Endothelial cell of umbilical vein (primary cell): ENCODE results near the gene C1orf94. TPM values are rescaled to one million over a fixed set of nuclear protein-coding genes. Genes with fewer than 3 reads are reported as not detected.

Experiments
- BruUV-seq: library from RNA; stranded (reverse); fragments of 400-500 nt; replicated peaks from 2 replicates; lab custom pipeline; 2021; lab: Mats Ljungman, UMichigan
- CTCF ChIA-PET: fragments of 300-600, 350-600 bp; sonication (Branson Sonifier 250); formaldehyde crosslinking; loops from one replicate; lab custom pipeline; 2021; ENCODE audit warnings: antibody characterized with exemption, inconsistent platforms; lab: Charles Lee
- POLR2A ChIA-PET: fragments of 300-600, 350-600 bp; sonication (Branson Sonifier 250); formaldehyde crosslinking; loops from one replicate; lab custom pipeline; 2021; ENCODE audit warnings: antibody characterized with exemption, inconsistent platforms; lab: Charles Lee
- DNase-seq: peaks from one replicate; pipeline ENCODE4 v3.0.0-alpha.2; 2011; ENCODE audit warnings: low read depth, low spot score
- FAIRE-seq: peaks from 2 replicates; lab custom pipeline; 2011; peaks lifted over from hg19 to GRCh38; lab: Jason Lieb, UNC
- H2AFZ ChIP-seq: 2 replicates; pipeline ENCODE4 v1.6.0; 2012; ENCODE audit warnings: low read depth, low read length, control low read depth, inconsistent platforms
- H3K27ac ChIP-seq: 2 replicates; pipeline ENCODE4 v1.5.1; 2011; ENCODE audit warnings: low read depth, mild to moderate bottlenecking, control low read depth, low read length, moderate library complexity; ENCODE audit not compliant: insufficient read depth
- H3K27me3 ChIP-seq, 2 experiments: 2 replicates each; pipeline versions ENCODE4 v1.6.0 to v1.6.1; 2011; ENCODE audit warnings: low read length in 2 of 2, mixed read lengths in 1 of 2; ENCODE audit not compliant: control insufficient read depth in 2 of 2, insufficient read depth in 2 of 2
- H3K36me3 ChIP-seq, 2 experiments: 2 replicates in 1 of 2; 3 replicates in 1 of 2; pipeline ENCODE4 v1.5.1; 2011; ENCODE audit warnings: low read length in 2 of 2, mild to moderate bottlenecking in 1 of 2, moderate library complexity in 1 of 2; ENCODE audit not compliant: control insufficient read depth in 2 of 2, insufficient read depth in 2 of 2; ENCODE audit errors: extremely low read depth in 1 of 2
- H3K4me1 ChIP-seq: 3 replicates; pipeline ENCODE4 v1.5.1; 2011; ENCODE audit warnings: mild to moderate bottlenecking, low read length; ENCODE audit not compliant: control insufficient read depth, insufficient read depth; ENCODE audit errors: extremely low read depth
- H3K4me2 ChIP-seq: 2 replicates; pipeline ENCODE4 v1.6.1; 2011; ENCODE audit warnings: low read length, control low read depth, mixed read lengths; ENCODE audit not compliant: insufficient read depth
- H3K4me3 ChIP-seq, 3 experiments: fragments of 200-600 bp in 1 of 3; sonication (generic), shearing (Covaris generic) in 1 of 3; replicated peaks in 1 of 3; 2 replicates each; pipeline ENCODE4 v1.5.1; 2011 to 2016; ENCODE audit warnings: control low read depth in 3 of 3, low read length in 3 of 3, mild to moderate bottlenecking in 2 of 3, inconsistent platforms in 1 of 3, low read depth in 1 of 3, moderate library complexity in 1 of 3; ENCODE audit not compliant: insufficient read depth in 1 of 3
- H3K79me2 ChIP-seq: 2 replicates; pipeline ENCODE4 v1.6.0; 2012; ENCODE audit warnings: low read length, inconsistent platforms; ENCODE audit not compliant: control insufficient read depth, insufficient read depth
- H3K9ac ChIP-seq: replicated peaks from 2 replicates; pipeline ENCODE3; 2011; ENCODE audit warnings: low read length, control low read depth; ENCODE audit not compliant: insufficient read depth; ENCODE audit errors: extremely low read depth
- H3K9me1 ChIP-seq: replicated peaks from 3 replicates; pipeline ENCODE4 v1.6.0; 2011; ENCODE audit warnings: mild to moderate bottlenecking, low read length; ENCODE audit not compliant: control insufficient read depth, insufficient read depth; ENCODE audit errors: extremely low read depth
- H3K9me3 ChIP-seq: replicated peaks from 2 replicates; pipeline ENCODE4 v1.5.1; 2012; ENCODE audit warnings: low read length, inconsistent platforms; ENCODE audit not compliant: control insufficient read depth, insufficient read depth
- H4K20me1 ChIP-seq: replicated peaks from 2 replicates; pipeline ENCODE3; 2011; ENCODE audit warnings: mild to moderate bottlenecking, low read length; ENCODE audit not compliant: control insufficient read depth, insufficient read depth; ENCODE audit errors: extremely low read depth
- CTCF ChIP-seq, 2 donors: IDR thresholded peaks; 1 replicate in 1 of 2; 2 replicates in 1 of 2; pipeline ENCODE4 v1.5.1; 2011; ENCODE audit warnings: low read length in 2 of 2, mild to moderate bottlenecking in 2 of 2, moderate library complexity in 2 of 2, control low read depth in 1 of 2, inconsistent platforms in 1 of 2, low read depth in 1 of 2; ENCODE audit not compliant: insufficient read depth in 1 of 2; ENCODE audit errors: extremely low read depth in 1 of 2
- EZH2 ChIP-seq: IDR thresholded peaks from 2 replicates; pipeline ENCODE4 v1.6.1; 2012; ENCODE audit warnings: borderline replicate concordance, low read depth, mild to moderate bottlenecking, moderate library complexity, low read length, inconsistent platforms; ENCODE audit not compliant: severe bottlenecking
- FOS ChIP-seq: IDR thresholded peaks from 2 replicates; pipeline ENCODE4 v1.6.1; 2011; ENCODE audit warnings: mild to moderate bottlenecking, low read length, moderate library complexity, borderline replicate concordance; ENCODE audit not compliant: insufficient read depth
- GATA2 ChIP-seq: IDR thresholded peaks from 2 replicates; pipeline ENCODE4 v1.7.0; 2011; ENCODE audit warnings: low read depth, mild to moderate bottlenecking, moderate library complexity, mixed read lengths, low read length; ENCODE audit not compliant: insufficient read length, insufficient read depth
- JUN ChIP-seq: IDR thresholded peaks from 2 replicates; pipeline ENCODE4 v1.6.1; 2011; ENCODE audit warnings: borderline replicate concordance, low read depth; ENCODE audit not compliant: insufficient read length, insufficient read depth
- MAX ChIP-seq: IDR thresholded peaks from 2 replicates; pipeline ENCODE4 v1.6.1; 2011; ENCODE audit not compliant: insufficient read depth, insufficient read length
- MYC ChIP-seq: IDR thresholded peaks from one replicate; pipeline ENCODE4 v1.6.1; 2011; ENCODE audit warnings: mild to moderate bottlenecking, low read depth, low read length
- POLR2A ChIP-seq: IDR thresholded peaks from 2 replicates; pipeline ENCODE4 v1.6.1; 2012; ENCODE audit warnings: low read depth, mild to moderate bottlenecking, control low read depth, low read length
- POLR2AphosphoS5 ChIP-seq: IDR thresholded peaks from 2 replicates; pipeline ENCODE4 v1.6.1; 2012; ENCODE audit warnings: low read depth, mild to moderate bottlenecking, control low read depth, low read length, moderate library complexity; ENCODE audit not compliant: insufficient read depth
- dilution Hi-C: fragments of 300-500 bp; cut with MboI; formaldehyde crosslinking; loops from one replicate; pipeline ENCODE4 v1.15.0; 2019; ENCODE audit warnings: low sequenced_read_pairs; ENCODE audit not compliant: extremely low pct_ligation_motif_present
- intact Hi-C: fragments of 100-400 bp; cut with micrococcal nuclease; formaldehyde crosslinking; loops from one replicate; pipeline ENCODE4 v1.10.0; 2022
- polyA plus RNA-seq, 4 experiments: library from polyadenylated mRNA; depleted of rRNA in 3 of 4; stranded (reverse) in 3 of 4; unstranded in 1 of 4; fragments of >200 nt; gene quantifications; 2 replicates each; pipeline versions ENCODE4 v1.2.1 to v1.2.3, GENCODE V29; 2011 to 2012; ENCODE audit warnings: missing spikeins in 1 of 4
- total RNA-seq: library from RNA; stranded (reverse); gene quantifications from 2 replicates; pipeline ENCODE4 v1.2.3, GENCODE V29; 2021

The C1orf94 gene
- total and polyA plus RNA-seq, 2 donors (not counting 3 experiments of a cell fraction or from before 2014, with no cell fraction given) = not detected

- Histone ChIP-seq H3K9me3 (peaks cover 5% of the 10 kb centered on the region), H2AFZ (no peak overlapping the region), H3K9ac (no peak overlapping the region), H3K9me1 (no peaks in the 10 kb centered on the region), H3K4me2 (no peak overlapping the region), H3K4me3 (no peak overlapping the region), H3K36me3 (no peaks in the 10 kb centered on the region), H3K79me2 (no peaks in the 10 kb centered on the region), H4K20me1 (no peaks in the 10 kb centered on the region), H3K4me1 (no peaks in the 10 kb centered on the region), H3K27ac (no peak overlapping the region), H3K27me3 (no peaks in the 10 kb centered on the region)
- FAIRE-seq (no peak), DNase-seq (no peak)
- intact Hi-C loops = no loop called here
- TF ChIP-seq CTCF (IDR thresholded peaks at IDR 0.05; ENCODE audit: extremely low read depth in 1 of 2, insufficient read depth in 1 of 2, low read depth in 1 of 2, low read length in 2 of 2) (no peak), MYC (no peak), POLR2AphosphoS5 (no peak), POLR2A (no peak), MAX (no peak), EZH2 (no peak), GATA2 (no peak), FOS (no peak), JUN (no peak)
- dilution Hi-C loops = no loop called here
- POLR2A ChIA-PET = no interaction called here
- no TSS peak for BruUV-seq
- CTCF ChIA-PET = no interaction called here
Measured at GRCh38 chr1:34147301-34147700, 29.4 kb upstream of the C1orf94 start.
